ENCODE results near the gene PLXND1.

The PLXND1 gene

DNA sequence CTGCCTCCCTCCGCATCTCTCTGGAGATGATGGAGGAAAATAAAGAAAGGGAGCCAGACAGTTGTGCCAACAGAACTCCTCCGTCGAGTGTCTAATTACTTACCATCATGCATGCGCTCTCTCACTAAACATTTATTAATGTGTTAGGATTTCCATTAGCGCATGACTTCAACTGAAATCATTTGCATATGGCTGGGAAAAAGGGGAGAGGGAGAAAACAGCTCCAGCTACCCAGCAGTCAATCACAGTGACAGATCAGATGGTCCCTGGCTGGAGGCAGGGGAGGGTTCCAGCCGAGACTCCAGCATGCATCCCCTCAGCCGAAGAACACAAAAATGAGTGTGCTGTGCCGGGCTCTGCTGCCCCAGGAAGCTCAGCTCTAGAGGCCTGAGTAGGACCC is 84.9 kb downstream of the PLXND1 start:
- Histone ChIP-seq H3K9me3 (ENCODE audit: control insufficient read depth, low read length) (no peaks in the 10 kb centered on the region), H3K4me3 (ENCODE audit: low read depth, low read length) (no peak overlapping the region), H3K4me2 (ENCODE audit: low read length) (no peak overlapping the region), H3K27me3 (ENCODE audit: control insufficient read depth, insufficient read depth, low read length) (no peaks in the 10 kb centered on the region), H3K4me1 (no peaks in the 10 kb centered on the region), H2AFZ (no peak overlapping the region), H3K9ac (no peak overlapping the region), H3K27ac (no peak overlapping the region), H3K36me3 (ENCODE audit: control insufficient read depth, insufficient read depth, low read length) (no peaks in the 10 kb centered on the region), H3K79me2 (no peaks in the 10 kb centered on the region)
- TF ChIP-seq, protein P1, sequence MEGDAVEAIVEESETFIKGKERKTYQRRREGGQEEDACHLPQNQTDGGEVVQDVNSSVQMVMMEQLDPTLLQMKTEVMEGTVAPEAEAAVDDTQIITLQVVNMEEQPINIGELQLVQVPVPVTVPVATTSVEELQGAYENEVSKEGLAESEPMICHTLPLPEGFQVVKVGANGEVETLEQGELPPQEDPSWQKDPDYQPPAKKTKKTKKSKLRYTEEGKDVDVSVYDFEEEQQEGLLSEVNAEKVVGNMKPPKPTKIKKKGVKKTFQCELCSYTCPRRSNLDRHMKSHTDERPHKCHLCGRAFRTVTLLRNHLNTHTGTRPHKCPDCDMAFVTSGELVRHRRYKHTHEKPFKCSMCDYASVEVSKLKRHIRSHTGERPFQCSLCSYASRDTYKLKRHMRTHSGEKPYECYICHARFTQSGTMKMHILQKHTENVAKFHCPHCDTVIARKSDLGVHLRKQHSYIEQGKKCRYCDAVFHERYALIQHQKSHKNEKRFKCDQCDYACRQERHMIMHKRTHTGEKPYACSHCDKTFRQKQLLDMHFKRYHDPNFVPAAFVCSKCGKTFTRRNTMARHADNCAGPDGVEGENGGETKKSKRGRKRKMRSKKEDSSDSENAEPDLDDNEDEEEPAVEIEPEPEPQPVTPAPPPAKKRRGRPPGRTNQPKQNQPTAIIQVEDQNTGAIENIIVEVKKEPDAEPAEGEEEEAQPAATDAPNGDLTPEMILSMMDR (IDR thresholded peaks at IDR 0.05), result no peak

DNA sequence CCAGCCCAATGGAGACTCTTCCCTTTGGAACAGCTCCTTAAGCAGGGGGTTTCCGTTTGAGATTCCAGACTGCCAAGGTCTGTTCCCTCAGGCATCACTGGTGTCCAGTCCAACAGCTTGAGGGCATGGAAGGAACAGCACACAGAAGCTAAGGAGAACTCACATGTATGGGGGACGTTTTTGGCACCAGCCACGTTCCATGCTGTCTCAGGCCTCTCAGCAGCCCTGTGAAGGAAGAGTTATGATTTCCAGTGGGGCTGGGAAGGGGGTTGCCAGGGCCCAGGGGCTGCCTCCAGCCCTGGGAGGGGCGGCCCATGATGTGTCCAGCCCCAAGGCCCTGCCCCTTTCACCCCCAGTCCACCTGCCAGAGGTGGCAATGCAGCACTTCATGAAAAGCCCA is 85.5 kb downstream of the PLXND1 start:
- Histone ChIP-seq H3K9me3 (ENCODE audit: control insufficient read depth, low read length) (no peaks in the 10 kb centered on the region), H3K27ac (no peak overlapping the region), H3K4me3 (ENCODE audit: low read depth, low read length) (no peak overlapping the region), H3K4me1 (no peaks in the 10 kb centered on the region), H3K27me3 (ENCODE audit: control insufficient read depth, insufficient read depth, low read length) (no peaks in the 10 kb centered on the region), H3K4me2 (ENCODE audit: low read length) (no peak overlapping the region), H3K79me2 (no peaks in the 10 kb centered on the region), H3K36me3 (ENCODE audit: control insufficient read depth, insufficient read depth, low read length) (no peaks in the 10 kb centered on the region), H2AFZ (no peak overlapping the region), H3K9ac (no peak overlapping the region)
- TF ChIP-seq, protein P1 (IDR thresholded peaks at IDR 0.05), result no peak

DNA sequence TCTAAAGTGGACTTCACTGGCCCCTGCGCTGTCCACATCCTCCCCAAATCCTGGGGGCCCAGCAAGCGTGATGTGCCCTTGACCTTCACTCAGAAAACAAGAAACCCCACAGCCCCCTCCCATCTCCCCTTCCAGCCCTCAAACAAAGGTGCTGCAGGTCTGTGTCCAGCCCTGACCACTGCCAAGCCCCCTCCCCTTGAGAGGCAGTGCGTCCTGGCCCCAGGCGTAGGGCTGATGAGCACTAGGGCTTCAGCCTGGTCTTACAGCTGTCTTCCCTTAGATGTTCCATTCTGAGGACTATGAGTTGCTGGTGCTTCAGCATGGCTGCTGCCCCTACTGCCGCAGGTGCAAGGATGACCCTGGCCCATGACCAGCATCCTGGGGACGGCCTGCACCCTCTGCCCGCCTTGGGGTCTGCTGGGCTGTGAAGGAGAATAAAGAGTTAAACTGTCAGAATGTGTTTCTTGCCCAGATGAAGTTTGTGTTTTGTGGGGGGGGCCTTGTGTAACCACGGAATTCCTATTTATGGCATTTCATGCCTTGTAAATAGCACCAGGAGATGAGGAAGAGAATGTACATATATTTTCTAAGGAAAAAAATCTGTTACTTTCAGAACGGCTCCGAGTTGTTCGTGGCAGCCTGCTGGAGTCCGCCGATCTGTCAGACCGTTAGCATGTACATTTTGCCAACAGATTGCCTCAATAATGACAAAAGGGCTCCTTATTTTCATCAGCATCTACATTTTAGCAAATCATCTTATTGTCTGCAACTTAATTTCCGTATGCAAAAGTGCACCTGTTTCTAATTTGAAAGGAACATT is 86.4 kb downstream of the PLXND1 start:
- Histone ChIP-seq H3K27me3 (ENCODE audit: control insufficient read depth, insufficient read depth, low read length) (no peaks in the 10 kb centered on the region), H3K79me2 (no peaks in the 10 kb centered on the region), H3K36me3 (ENCODE audit: control insufficient read depth, insufficient read depth, low read length) (no peaks in the 10 kb centered on the region), H3K4me3 (ENCODE audit: low read depth, low read length) (no peak overlapping the region), H3K4me1 (no peaks in the 10 kb centered on the region), H3K9me3 (ENCODE audit: control insufficient read depth, low read length) (no peaks in the 10 kb centered on the region), H3K27ac (no peak overlapping the region), H3K4me2 (ENCODE audit: low read length) (no peak overlapping the region), H3K9ac (no peak overlapping the region), H2AFZ (no peak overlapping the region)
- TF ChIP-seq, protein P1 (IDR thresholded peaks at IDR 0.05), result no peak

DNA sequence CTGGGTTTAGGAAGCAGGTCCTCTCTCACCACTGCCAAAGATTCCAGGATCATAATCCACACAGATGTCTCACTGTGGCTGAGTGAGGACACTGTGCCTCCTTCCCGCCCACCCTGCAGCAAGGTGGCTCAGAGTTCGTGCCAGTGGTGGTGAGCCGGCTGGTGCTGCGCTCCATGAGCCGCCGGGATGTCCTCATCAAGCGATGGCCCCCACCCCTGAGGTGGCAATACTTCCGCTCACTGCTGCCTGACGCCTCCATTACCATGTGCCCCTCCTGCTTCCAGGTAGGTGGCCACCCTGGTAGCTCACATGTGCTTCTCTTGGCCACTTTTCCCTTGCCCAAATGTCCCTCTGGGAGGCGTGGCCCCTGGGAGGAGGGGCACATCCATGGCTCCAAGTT is 87.0 kb downstream of the PLXND1 start:
- TF ChIP-seq, protein P1 (IDR thresholded peaks at IDR 0.05), result no peak
- Histone ChIP-seq H2AFZ (no peak overlapping the region), H3K9ac (no peak overlapping the region), H3K4me1 (no peaks in the 10 kb centered on the region), H3K4me2 (ENCODE audit: low read length) (no peak overlapping the region), H3K27me3 (ENCODE audit: control insufficient read depth, insufficient read depth, low read length) (no peaks in the 10 kb centered on the region), H3K36me3 (ENCODE audit: control insufficient read depth, insufficient read depth, low read length) (no peaks in the 10 kb centered on the region), H3K27ac (no peak overlapping the region), H3K79me2 (no peaks in the 10 kb centered on the region), H3K9me3 (ENCODE audit: control insufficient read depth, low read length) (no peaks in the 10 kb centered on the region), H3K4me3 (ENCODE audit: low read depth, low read length) (no peak overlapping the region)

DNA sequence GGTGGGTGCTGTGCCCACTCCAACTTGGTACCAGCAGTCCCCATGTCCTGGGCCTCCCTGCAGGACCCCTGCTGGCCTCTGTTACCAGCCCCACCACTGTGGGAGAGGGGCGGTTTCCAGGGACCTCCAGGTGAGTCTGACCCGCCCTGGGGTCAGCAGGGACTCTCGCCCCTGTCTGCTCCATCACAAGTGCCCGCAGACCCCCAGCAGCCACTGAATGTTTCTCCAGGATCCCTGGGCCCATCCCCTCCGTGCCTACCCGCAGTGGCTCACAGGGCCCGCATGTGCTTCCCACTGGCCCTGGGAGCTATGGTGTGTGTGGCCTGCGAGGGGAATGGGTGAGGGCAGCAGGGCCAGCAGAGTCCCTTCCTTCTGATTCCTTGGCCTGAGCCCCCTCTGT is 87.9 kb downstream of the PLXND1 start:
- Histone ChIP-seq H3K4me3 (ENCODE audit: low read depth, low read length) (no peak overlapping the region), H3K27me3 (ENCODE audit: control insufficient read depth, insufficient read depth, low read length) (no peaks in the 10 kb centered on the region), H3K36me3 (ENCODE audit: control insufficient read depth, insufficient read depth, low read length) (no peaks in the 10 kb centered on the region), H3K4me2 (ENCODE audit: low read length) (no peak overlapping the region), H3K9me3 (ENCODE audit: control insufficient read depth, low read length) (no peaks in the 10 kb centered on the region), H3K79me2 (no peaks in the 10 kb centered on the region), H2AFZ (no peak overlapping the region), H3K9ac (no peak overlapping the region), H3K4me1 (no peaks in the 10 kb centered on the region), H3K27ac (no peak overlapping the region)
- TF ChIP-seq, protein P1 (IDR thresholded peaks at IDR 0.05), result no peak
